HG03159 (cell line): ENCODE results near the gene MTHFD1L.

ENCODE experiments used
- ATAC-seq: cut with Tn5 transposase; IDR thresholded peaks from one replicate; pipeline ENCODE4 v1.9.1; 2021; ENCODE audit warnings: mild to moderate bottlenecking, moderate library complexity; ENCODE audit not compliant: unreplicated experiment

MTHFD1L gene

DNA sequence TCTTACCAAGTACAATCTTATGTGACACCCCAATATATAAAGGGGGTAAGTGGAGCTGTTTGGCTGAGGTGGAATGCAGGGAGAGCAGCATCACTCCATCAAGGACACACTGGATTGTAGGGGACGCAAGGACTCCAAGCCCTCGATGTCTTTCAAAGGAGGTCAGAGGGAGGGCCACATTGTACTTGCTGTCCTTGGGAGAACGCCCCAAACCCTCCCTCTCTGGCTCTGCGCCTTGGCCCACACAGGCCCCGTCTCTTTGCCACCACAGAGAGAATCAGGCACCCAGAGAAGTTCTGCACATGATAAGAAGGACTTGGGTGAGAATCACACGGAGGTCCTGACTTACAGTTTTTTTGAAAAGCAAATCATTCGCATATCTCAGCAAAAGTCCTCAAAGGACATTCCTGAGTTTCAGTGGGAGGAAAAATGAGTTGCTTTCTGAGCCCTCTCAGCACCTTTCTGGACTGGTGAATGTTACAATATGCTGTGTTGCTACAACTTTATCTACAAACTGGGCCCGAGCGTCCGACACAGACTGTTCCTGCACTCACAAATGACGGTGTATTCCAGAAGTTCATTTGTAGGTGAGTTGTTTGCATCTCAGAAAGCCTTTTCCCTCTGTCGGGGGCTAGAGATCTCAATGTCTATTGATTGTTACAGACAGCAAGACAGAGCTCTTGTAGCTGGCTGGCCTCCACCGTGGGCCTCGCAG lies 281.8 kb downstream of the MTHFD1L start:
- ATAC-seq = no peak

GRCh38 chr6:151148111-151148510 lies 282.6 kb downstream of the MTHFD1L start:
- ATAC-seq = no peak

DNA sequence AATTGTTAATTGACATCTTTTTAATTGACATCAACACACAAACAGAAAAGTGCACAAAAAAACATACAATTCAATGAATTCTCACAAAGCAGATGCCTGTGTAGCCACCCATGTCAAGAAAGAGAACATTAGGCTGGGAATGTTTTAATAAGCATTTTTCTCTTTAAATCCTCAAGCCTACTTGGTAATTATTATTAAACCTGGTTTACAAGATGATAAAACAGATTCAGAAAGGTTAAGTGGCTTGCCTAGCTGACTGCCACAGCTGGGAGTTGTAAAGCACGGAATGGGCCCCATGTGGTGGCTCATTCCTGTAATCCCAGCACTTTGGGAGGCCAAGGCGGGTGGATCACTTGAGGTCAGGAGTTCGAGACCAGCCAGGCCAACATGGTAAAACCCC lies 284.3 kb downstream of the MTHFD1L start:
- ATAC-seq = no peak
